ENCODE data around the gene LGMN. TPM values are rescaled to one million over a fixed set of nuclear protein-coding genes. Genes with fewer than 3 reads are reported as not detected.
"Not testable (repeated sequence)": the region's sequence is repeated elsewhere in the genome, so short reads cannot be mapped to it uniquely, and the experiment has no call there.

The LGMN gene
- total RNA-seq (2014; rRNA removed; shearing (Covaris generic)), result 30.1 and 38.5 TPM in 2 replicates

GRCh38 chr14:92748259-92749016 lies at the start of gene LGMN:
TSS of gene LGMN (minus strand) at chr14:92748627. CDS start at chr14:92732786, 15,841 bp downstream.
- DNase-seq (ENCODE audit: low spot score), result peak; percentile 92

DNA sequence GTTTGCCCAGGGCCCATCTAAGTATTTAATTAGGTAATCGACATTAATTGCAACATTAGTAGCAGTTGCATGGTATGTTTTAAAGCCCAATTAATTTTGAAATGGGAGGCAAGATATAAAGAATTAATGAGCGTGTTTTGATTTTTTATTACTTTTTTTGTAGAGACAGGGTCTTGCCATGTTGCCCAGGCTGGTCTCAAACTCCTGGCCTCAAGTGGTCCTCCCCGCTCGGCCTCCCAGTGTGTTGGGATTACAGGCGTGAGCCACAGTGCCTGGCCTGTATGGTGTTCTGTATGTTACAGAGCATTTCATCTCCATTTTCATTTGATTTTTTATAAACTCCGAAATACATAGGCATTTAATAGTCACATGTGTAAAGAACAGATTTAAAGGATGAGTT lies 46.5 kb upstream of the LGMN start:
- DNase-seq (ENCODE audit: low spot score), result no peak

- no peak for DNase-seq (ENCODE audit: low spot score)
These were observed 46.1 kb upstream of the LGMN start for GRCh38 chr14:92794547-92794941.

GRCh38 chr14:92793709-92794546 lies 45.5 kb upstream of the LGMN start, which contains the start of gene GOLGA5:
TSS of gene GOLGA5 (plus strand) at chr14:92794305. CDS start at chr14:92797438, 3,133 bp downstream.
- DNase-seq (ENCODE audit: low spot score), result peak; percentile 94

- no peak for DNase-seq (ENCODE audit: low spot score)
These were observed 44.5 kb upstream of the LGMN start for GRCh38 chr14:92792885-92793284.

DNA sequence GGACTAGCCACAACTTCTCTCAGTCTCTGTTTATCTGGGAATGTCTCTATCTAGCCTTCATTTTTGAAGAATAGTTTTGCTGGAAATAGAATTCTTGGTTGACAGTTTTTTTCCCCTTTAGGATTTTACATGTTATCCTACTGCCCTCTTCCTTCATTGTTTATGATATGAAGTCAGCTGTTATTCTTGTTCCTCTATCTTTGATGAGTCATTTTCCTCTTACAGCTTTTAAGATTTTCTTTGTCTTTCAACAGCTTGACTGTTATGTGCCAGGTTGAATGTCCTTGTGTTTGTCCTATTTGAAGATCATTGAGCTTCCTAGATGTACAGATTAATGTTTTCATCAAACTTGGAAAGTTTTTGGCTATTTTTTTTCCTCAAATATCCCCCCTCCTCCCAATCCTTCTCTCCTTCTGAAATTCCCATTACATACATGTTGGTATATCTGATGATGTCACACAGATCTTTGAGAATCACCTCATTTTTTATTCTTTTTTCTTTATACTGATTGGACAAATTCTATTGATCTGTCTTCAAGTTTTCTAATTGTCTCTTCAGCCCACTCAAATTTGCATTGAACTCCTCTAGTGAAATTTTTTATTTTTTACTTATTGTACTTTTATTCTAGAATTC lies 41.1 kb upstream of the LGMN start:
- DNase-seq (ENCODE audit: low spot score), result no peak

DNA sequence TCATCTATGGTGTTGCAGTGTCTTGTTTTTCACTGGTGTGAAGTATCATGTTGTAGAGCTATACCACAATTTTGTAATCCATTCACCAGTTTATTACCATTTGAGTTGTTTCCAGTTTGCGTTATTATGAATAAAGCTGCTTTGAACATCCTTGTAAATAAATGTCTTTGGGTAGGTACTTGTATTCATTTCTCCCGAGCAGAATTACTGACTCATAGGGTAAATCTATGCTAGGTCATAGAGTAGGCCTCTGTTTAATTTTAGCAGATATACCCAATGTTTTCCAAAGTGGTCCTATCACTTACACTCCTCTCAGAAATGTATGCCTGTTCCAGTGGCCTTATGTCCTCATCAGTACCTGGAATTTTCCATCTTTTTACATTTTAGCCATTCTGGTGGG lies 39.1 kb upstream of the LGMN start:
- no peak for DNase-seq (ENCODE audit: low spot score)

- no peak for DNase-seq (ENCODE audit: low spot score)
These were observed 38.0 kb upstream of the LGMN start for GRCh38 chr14:92786427-92786756.

DNA sequence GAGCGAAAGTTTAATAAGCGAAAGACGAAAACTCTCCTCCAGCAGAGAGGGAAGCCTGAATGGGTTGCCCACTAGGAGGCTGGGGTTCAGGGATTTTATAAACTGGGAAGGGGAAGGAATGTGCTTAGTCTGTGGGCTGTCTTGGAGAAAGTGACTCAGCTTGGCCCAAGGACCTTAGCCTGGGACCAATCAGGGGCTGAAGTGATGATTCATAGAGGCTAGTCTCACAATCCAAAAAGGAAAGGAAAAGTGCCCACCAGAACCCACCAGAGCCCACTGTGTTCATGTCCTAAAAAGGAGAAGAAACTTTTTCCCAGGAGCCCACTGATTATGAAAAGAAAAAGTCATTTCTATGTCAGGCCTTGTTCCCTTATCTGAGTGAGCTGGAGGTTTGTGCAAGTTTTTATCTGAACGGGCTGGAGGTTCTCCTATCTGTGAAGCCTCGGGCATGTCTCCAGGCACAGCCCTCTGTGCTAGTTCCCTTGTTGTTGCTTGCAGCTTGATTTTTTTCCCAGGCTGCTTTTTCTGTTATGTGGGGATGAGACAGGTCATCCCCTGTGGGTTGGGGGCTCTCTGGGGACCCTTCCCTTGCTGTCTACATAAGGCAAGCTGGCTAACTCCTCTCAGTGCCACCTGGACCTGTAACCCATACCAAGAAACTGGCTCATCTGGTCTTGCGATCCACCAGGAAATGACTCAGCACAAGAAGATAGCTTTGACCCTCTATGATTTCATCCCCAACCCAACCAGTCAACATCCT lies 37.4 kb upstream of the LGMN start:
- DNase-seq (ENCODE audit: low spot score), result peak; percentile 72

- peak; percentile 57 for DNase-seq (ENCODE audit: low spot score)
These were observed 35.5 kb upstream of the LGMN start for GRCh38 chr14:92783813-92784431.

GRCh38 chr14:92781350-92781749 lies 32.9 kb upstream of the LGMN start:
- no peak for DNase-seq (ENCODE audit: low spot score)

DNA sequence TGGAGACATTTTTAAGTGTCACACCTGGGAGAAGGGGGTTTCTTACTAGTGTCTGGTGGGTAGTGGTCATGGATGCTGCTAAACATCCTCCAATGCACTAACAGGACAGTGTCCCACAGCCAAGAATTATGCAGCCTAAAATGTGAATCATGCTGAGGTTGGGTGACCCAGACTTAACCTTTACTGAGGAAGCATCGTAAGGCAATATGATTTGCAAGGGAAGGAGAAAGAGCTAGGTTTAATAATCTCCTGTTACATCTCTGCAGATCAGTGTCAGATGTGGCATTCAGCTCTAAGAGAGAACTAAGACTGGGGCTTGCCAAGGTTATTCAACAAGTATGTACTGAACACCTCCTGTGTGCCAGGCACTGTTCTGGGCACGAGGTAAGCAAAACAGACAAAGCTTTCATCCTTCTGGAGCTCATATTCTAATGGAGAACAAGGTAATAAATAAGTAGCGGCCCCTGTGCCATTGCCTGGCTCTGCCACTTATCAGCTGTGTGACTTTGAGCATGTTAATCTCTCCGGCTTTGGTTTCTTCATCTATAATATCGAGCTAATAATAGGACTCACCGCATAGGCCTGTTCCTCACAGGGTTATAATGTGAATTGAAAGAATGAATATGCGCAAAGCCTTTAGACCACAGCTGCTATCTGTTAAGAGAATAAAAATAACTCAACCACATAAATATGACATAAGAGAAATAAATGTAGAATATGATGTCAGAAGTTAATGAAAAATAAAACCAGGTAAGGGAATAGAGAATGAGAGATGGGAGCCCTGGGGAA lies 32.2 kb upstream of the LGMN start:
- no peak for DNase-seq (ENCODE audit: low spot score)

- DNase-seq (ENCODE audit: low spot score), result not testable (repeated sequence)
These were observed 30.6 kb upstream of the LGMN start for GRCh38 chr14:92778868-92779565.

- not testable (repeated sequence) for DNase-seq (ENCODE audit: low spot score)
These were observed 26.9 kb upstream of the LGMN start for GRCh38 chr14:92775292-92775691.

DNA sequence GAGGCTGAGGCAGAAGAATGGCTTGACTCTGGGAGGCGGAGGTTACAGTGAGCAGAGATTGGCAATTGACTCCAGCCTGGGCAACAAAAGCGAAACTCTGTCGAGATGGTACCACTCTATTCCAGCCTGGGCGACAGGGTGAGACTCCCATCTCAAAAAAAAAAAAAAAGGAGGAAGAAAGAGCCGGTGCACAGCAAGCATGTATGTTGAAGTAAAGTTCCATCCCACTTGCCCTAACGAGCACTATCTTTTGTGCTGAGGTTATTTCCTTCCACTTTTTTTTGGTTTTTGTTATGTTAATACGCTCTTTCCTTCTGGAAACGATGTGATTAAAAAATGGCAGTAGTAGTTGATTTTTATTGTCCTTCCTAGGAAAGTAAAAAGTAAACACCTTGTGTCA lies 26.1 kb upstream of the LGMN start:
- no peak for DNase-seq (ENCODE audit: low spot score)

DNA sequence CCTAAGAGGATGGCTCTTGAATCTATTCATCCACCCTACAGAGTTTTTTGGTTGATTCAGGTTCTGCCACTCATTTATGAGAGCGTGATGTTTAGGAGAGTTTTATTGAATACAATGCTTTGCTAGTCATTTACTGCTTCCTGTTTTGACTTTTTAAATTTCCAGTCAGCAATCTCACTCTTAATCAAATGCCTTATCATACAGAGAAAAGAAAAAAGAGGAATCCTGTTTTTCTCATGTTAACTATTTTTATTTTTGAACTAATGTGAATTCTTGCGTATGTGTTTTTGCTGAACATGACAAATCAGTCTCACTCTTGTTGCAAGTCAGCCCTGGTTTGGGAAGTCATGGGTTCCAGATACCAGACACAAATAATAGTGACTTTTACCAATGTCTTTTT lies 22.1 kb upstream of the LGMN start:
- no peak for DNase-seq (ENCODE audit: low spot score)

- no peak for DNase-seq (ENCODE audit: low spot score)
These were observed 20.4 kb upstream of the LGMN start for GRCh38 chr14:92768795-92769194.

DNA sequence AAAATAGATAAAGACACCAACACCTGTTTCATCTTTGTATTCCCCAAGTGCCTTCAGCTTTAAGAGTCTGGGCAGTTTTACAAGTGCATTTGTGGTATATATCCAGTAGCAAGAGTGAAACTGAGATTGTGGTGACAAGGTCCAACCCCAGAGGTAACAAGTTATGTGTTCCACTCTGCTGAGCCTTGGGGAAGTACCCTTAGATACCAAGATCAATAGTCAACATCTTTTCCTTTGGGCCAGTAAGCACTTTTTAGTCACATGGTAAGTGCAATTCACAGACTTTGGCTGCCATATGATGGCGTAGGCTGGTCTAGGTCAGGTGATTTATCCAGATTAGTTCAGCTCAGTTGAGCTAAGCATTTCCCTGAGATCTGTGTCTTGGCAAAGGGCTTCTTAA lies 19.8 kb upstream of the LGMN start:
- DNase-seq (ENCODE audit: low spot score), result not testable (repeated sequence)

- not testable (repeated sequence) for DNase-seq (ENCODE audit: low spot score)
These were observed 15.5 kb upstream of the LGMN start for GRCh38 chr14:92763666-92764631.

Data from H4 (cell line).